GM12878 (cell line): Measurements from ENCODE around the gene GABBR2. TPM values are rescaled to one million over a fixed set of nuclear protein-coding genes. Genes with fewer than 3 reads are reported as not detected.

ENCODE experiments used
- ATAC-seq: fragments of 200-7000 bp; cut with Tn5 transposase; 3 replicates; pipeline ENCODE4 v1.9.1; 2020; ENCODE audit warnings: mild to moderate bottlenecking, moderate library complexity
- BruUV-seq: library from RNA; stranded (reverse); fragments of 400-500 nt; replicated peaks from 2 replicates; lab custom pipeline; 2021; lab: Mats Ljungman, UMichigan
- CTCF ChIA-PET: fragments of 300-600 bp; sonication (Branson Sonifier 250); formaldehyde crosslinking; extraction: SDS; loops from one replicate; lab custom pipeline; 2021; ENCODE audit warnings: inconsistent platforms; lab: Yijun Ruan, JAX
- POLR2A ChIA-PET: fragments of 350-600 bp; formaldehyde crosslinking; extraction: SDS; loops from one replicate; lab custom pipeline; 2021; ENCODE audit warnings: inconsistent platforms; lab: Charles Lee
- RAD21 ChIA-PET: fragments of 300-600 bp; sonication (Branson Sonifier 250); formaldehyde crosslinking; loops from one replicate; lab custom pipeline; 2023; ENCODE audit warnings: antibody characterized with exemption; ENCODE audit not compliant: unreplicated experiment; lab: Charles Lee
- SMC1A ChIA-PET: fragments of 300-600 bp; sonication (Branson Sonifier 250); formaldehyde crosslinking; loops from one replicate; lab custom pipeline; 2023; ENCODE audit not compliant: unreplicated experiment, uncharacterized antibody; lab: Charles Lee
- DNase-seq: peaks from one replicate; pipeline ENCODE4 v3.0.0-alpha.2; 2011; ENCODE audit warnings: low read depth, low spot score
- FAIRE-seq: peaks from 3 replicates; lab custom pipeline; 2011; peaks lifted over from hg19 to GRCh38; lab: Jason Lieb, UNC
- H2AFZ ChIP-seq: 2 replicates; pipeline ENCODE4 v1.6.0; 2011; ENCODE audit warnings: low read depth, low read length, control low read depth; ENCODE audit not compliant: control insufficient read depth
- H3K27ac ChIP-seq: 2 replicates; pipeline ENCODE4 v1.5.1; 2011; ENCODE audit warnings: control low read depth; ENCODE audit not compliant: control insufficient read depth, insufficient read depth
- H3K27me3 ChIP-seq, 2 experiments: replicated peaks in 1 of 2; 2 replicates each; pipeline versions ENCODE4 v1.6.0 to v1.6.1; 2011; ENCODE audit warnings: low read length in 1 of 2; ENCODE audit not compliant: control insufficient read depth in 2 of 2, insufficient read depth in 2 of 2
- H3K36me3 ChIP-seq, 2 experiments: 2 replicates each; pipeline ENCODE4 v1.5.1; 2011; ENCODE audit warnings: low read length in 1 of 2; ENCODE audit not compliant: control insufficient read depth in 2 of 2, insufficient read depth in 2 of 2
- H3K4me1 ChIP-seq: 2 replicates; pipeline ENCODE4 v1.6.1; 2011; ENCODE audit warnings: mild to moderate bottlenecking, low read length, moderate library complexity, mixed read lengths; ENCODE audit not compliant: control insufficient read depth, insufficient read depth
- H3K4me2 ChIP-seq: 2 replicates; pipeline ENCODE4 v1.6.0; 2011; ENCODE audit warnings: control low read depth; ENCODE audit not compliant: control insufficient read depth, insufficient read depth
- H3K4me3 ChIP-seq: fragments of 200-600 bp; sonication (generic); 2 replicates; pipeline ENCODE4 v1.5.1; 2016
- H3K79me2 ChIP-seq: 2 replicates; pipeline ENCODE4 v1.6.0; 2011; ENCODE audit warnings: low read length; ENCODE audit not compliant: control insufficient read depth, insufficient read depth
- H3K9ac ChIP-seq: 2 replicates; pipeline ENCODE4 v1.8.0; 2011; ENCODE audit warnings: low read length, control low read depth, mixed read lengths; ENCODE audit not compliant: control insufficient read depth, insufficient read depth
- H3K9me3 ChIP-seq: replicated peaks from 3 replicates; pipeline ENCODE4 v1.5.1; 2011; ENCODE audit warnings: mild to moderate bottlenecking, low read length; ENCODE audit not compliant: control insufficient read depth, insufficient read depth
- H4K20me1 ChIP-seq: 2 replicates; pipeline ENCODE4 v1.6.0; 2011; ENCODE audit not compliant: control insufficient read depth, insufficient read depth
- ASH2L ChIP-seq: fragments of 300-600, 200-600 bp; sonication (generic); IDR thresholded peaks from 2 replicates; pipeline ENCODE4 v1.6.1; 2017; ENCODE audit warnings: low read depth, mild to moderate bottlenecking, borderline replicate concordance
- BRCA1 ChIP-seq: IDR thresholded peaks from 2 replicates; pipeline ENCODE4 v1.6.1; 2011; ENCODE audit warnings: low read depth, low read length, improper control_type of control experiment
- CBX5 ChIP-seq: sonication (generic); IDR thresholded peaks from 2 replicates; pipeline ENCODE4 v1.6.1; 2016; ENCODE audit warnings: low read depth, moderate library complexity, mild to moderate bottlenecking, inconsistent platforms
- CEBPB ChIP-seq, 2 experiments: fragments of 150-350 bp in 1 of 2; IDR thresholded peaks; 2 replicates each; pipeline ENCODE4 v1.6.1; 2012 to 2014; ENCODE audit warnings: low read depth in 2 of 2, low read length in 2 of 2, borderline replicate concordance in 1 of 2, inconsistent platforms in 1 of 2
- CHD4 ChIP-seq: fragments of 200-600 bp; sonication (generic); IDR thresholded peaks from 2 replicates; pipeline ENCODE4 v1.6.1; 2016; ENCODE audit warnings: mild to moderate bottlenecking
- EGR1 ChIP-seq, 2 experiments: IDR thresholded peaks; 1 replicate in 1 of 2; 2 replicates in 1 of 2; pipeline ENCODE4 v1.6.1; 2011 to 2012; ENCODE audit warnings: low read depth in 2 of 2, low read length in 2 of 2, borderline replicate concordance in 1 of 2, mild to moderate bottlenecking in 1 of 2, moderate library complexity in 1 of 2
- HDAC2 ChIP-seq: fragments of 200-600 bp; sonication (generic); IDR thresholded peaks from 2 replicates; pipeline ENCODE4 v1.6.1; 2017
- IRF5 ChIP-seq: fragments of 450-650 bp; IDR thresholded peaks from 2 replicates; pipeline ENCODE4 v1.6.1; 2017; ENCODE audit warnings: borderline replicate concordance
- JUNB ChIP-seq: IDR thresholded peaks from 2 replicates; pipeline ENCODE4 v1.6.1; 2016; ENCODE audit warnings: antibody characterized with exemption, mild to moderate bottlenecking
- MTA3 ChIP-seq: IDR thresholded peaks from 2 replicates; pipeline ENCODE4 v1.6.1; 2012; ENCODE audit warnings: low read length, inconsistent platforms, borderline replicate concordance
- NFYA ChIP-seq: IDR thresholded peaks from 2 replicates; pipeline ENCODE4 v1.6.1; 2011; ENCODE audit warnings: low read depth, mild to moderate bottlenecking, low read length, improper control_type of control experiment, borderline replicate concordance
- NR2F1 ChIP-seq: fragments of 450-650 bp; conservative IDR thresholded peaks from 2 replicates; pipeline ENCODE4 v1.6.1; 2017; ENCODE audit warnings: mild to moderate bottlenecking
- PML ChIP-seq: IDR thresholded peaks from 2 replicates; pipeline ENCODE4 v1.6.1; 2012; ENCODE audit warnings: low read length, inconsistent platforms
- RFX5 ChIP-seq: IDR thresholded peaks from 2 replicates; pipeline ENCODE4 v1.6.1; 2011; ENCODE audit warnings: low read depth, low read length, improper control_type of control experiment
- SPI1 ChIP-seq: IDR thresholded peaks from 2 replicates; pipeline ENCODE4 v1.6.1; 2011; ENCODE audit warnings: low read depth, mild to moderate bottlenecking, low read length, moderate library complexity, borderline replicate concordance; ENCODE audit not compliant: insufficient read depth
- USF1 ChIP-seq: IDR thresholded peaks from 2 replicates; pipeline ENCODE4 v1.6.1; 2011; ENCODE audit warnings: borderline replicate concordance, low read depth, mild to moderate bottlenecking, moderate library complexity, mixed read lengths, low read length; ENCODE audit not compliant: insufficient read depth; ENCODE audit errors: extremely low read length
- ZNF207 ChIP-seq: fragments of 450-650 bp; IDR thresholded peaks from 2 replicates; pipeline ENCODE4 v1.6.1; 2014; ENCODE audit warnings: antibody characterized with exemption, mild to moderate bottlenecking, borderline replicate concordance
- ZNF622 ChIP-seq: fragments of 450-650 bp; IDR thresholded peaks from 2 replicates; pipeline ENCODE4 v1.6.1; 2017; ENCODE audit warnings: mild to moderate bottlenecking, inconsistent platforms
- ZNF687 ChIP-seq: fragments of 450-650 bp; IDR thresholded peaks from 2 replicates; pipeline ENCODE4 v1.6.1; 2017; ENCODE audit warnings: mild to moderate bottlenecking, moderate library complexity
- ZZZ3 ChIP-seq: IDR thresholded peaks from 2 replicates; pipeline ENCODE4 v1.6.1; 2011; ENCODE audit warnings: low read depth; ENCODE audit not compliant: control insufficient read depth, insufficient read length
- WGBS: methylation state at CpG from one replicate; pipeline ENCODE4 v1.1.6; 2016; ENCODE audit warnings: low lambda C conversion rate; ENCODE audit not compliant: insufficient replicate concordance, insufficient coverage; ENCODE audit errors: missing lambda C conversion rate; 5-methylcytosine and 5-hydroxymethylcytosine counted together
- in situ Hi-C: fragments of 300-500 bp; cut with MboI; formaldehyde crosslinking; loops from 9 replicates; pipeline ENCODE4 v1.14.3; 2018; ENCODE audit warnings: mixed read lengths
- intact Hi-C: fragments of 100-400 bp; cut with micrococcal nuclease; formaldehyde crosslinking; loops from one replicate; pipeline ENCODE4 v1.14.2; 2022; ENCODE audit not compliant: unreplicated experiment
- polyA plus RNA-seq, 11 experiments: library from polyadenylated mRNA; depleted of rRNA in 4 of 11; unstranded in 6 of 11; stranded (reverse) in 5 of 11; fragments of >200 nt; fragmentation: Nextera tagmentation in 4 of 11; fragmentation: Illumina TruSeq in 1 of 11; extraction: Ambion mirVana in 4 of 11; extraction: Trizol in 1 of 11; gene quantifications; 1 replicate in 1 of 11; 2 replicates in 10 of 11; pipeline versions ENCODE4 v1.2.1 to v1.2.3, GENCODE V29; 2011 to 2016; ENCODE audit warnings: inconsistent platforms in 2 of 11, missing spikeins in 2 of 11, low read depth in 1 of 11
- total RNA-seq, 4 experiments: library from RNA; depleted of rRNA in 3 of 4; stranded (reverse); fragments of >200 nt in 3 of 4; fragmentation: Illumina TruSeq in 1 of 4; extraction: Trizol in 1 of 4; gene quantifications; 2 replicates each; pipeline versions ENCODE4 v1.2.1 to v1.2.3, GENCODE V29; 2013 to 2021

Gene GABBR2
- total and polyA plus RNA-seq, 10 of the 15 experiments (the other 5 are each of a cell fraction or from before 2014, with no cell fraction given), result 0.02 to 2.2 (median 0.06) TPM; not detected in 2

- H2AFZ ChIP-seq, result no peak overlapping the region
- no peak overlapping the region for H3K27ac ChIP-seq
- H3K4me3 ChIP-seq, result no peak overlapping the region
- no peaks in the 10 kb centered on the region for H3K9me3 ChIP-seq
- no peak for ATAC-seq
- no peak for DNase-seq
- no peaks in the 10 kb centered on the region; the same call in 1 of the 2 replicates for H4K20me1 ChIP-seq
- ChIA-PET CTCF (no interaction called here), RAD21 (no interaction called here), SMC1A (no interaction called here), POLR2A (no interaction called here)
- no peaks in the 10 kb centered on the region for H3K36me3 ChIP-seq
- H3K9ac ChIP-seq, result no peak overlapping the region
- H3K79me2 ChIP-seq, result no peaks in the 10 kb centered on the region
- WGBS, result 72% methylated on average over 7 of the region's 7 CpGs
- FAIRE-seq, result no peak
- no TSS peak for BruUV-seq
- intact Hi-C loops, result no loop called here
- TF ChIP-seq MTA3 (no peak), ZNF207 (no peak), RFX5 (no peak), NFYA (no peak), IRF5 (no peak), SPI1 (no peak), ZNF622 (no peak), PML (no peak), CBX5 (no peak), ZNF687 (no peak), ZZZ3 (no peak), JUNB (no peak), CEBPB (IDR thresholded peaks at IDR 0.05; ENCODE audit: borderline replicate concordance in 1 of 2, low read depth in 2 of 2, low read length in 2 of 2) (no peak), USF1 (no peak), NR2F1 (no peak), CHD4 (no peak), ASH2L (no peak), HDAC2 (no peak), BRCA1 (no peak), EGR1 (IDR thresholded peaks at IDR 0.05; ENCODE audit: borderline replicate concordance in 1 of 2, low read depth in 2 of 2, low read length in 2 of 2) (no peak)
- no peak overlapping the region for H3K4me2 ChIP-seq
- H3K27me3 ChIP-seq, result no peaks in the 10 kb centered on the region; a peak in 1 of 4 replicates
- H3K4me1 ChIP-seq, result no peaks in the 10 kb centered on the region
- in situ Hi-C loops, result no loop called here
Measured at GRCh38 chr9:98745470-98745869, 36.7 kb upstream of the GABBR2 start.
